DMS114 treated with DMSO at 0.1 percent for 48 hours (cell line): ENCODE results near the gene KDM3A.
A peak's percentile ranks its signal among the peaks of the same experiment; 100 is the strongest.

Source experiments
- DNase-seq: peaks from one replicate; lab custom pipeline; 2025; ENCODE audit not compliant: unreplicated experiment; lab: John Stamatoyannopoulos, UW

Gene KDM3A

GRCh38 chr2:86440631-86441391, at the start of gene KDM3A:
KDM3A (plus strand) TSS chr2:86441371; CDS start chr2:86442048, 677 bp downstream.
- peak; percentile 98 for DNase-seq

DNA sequence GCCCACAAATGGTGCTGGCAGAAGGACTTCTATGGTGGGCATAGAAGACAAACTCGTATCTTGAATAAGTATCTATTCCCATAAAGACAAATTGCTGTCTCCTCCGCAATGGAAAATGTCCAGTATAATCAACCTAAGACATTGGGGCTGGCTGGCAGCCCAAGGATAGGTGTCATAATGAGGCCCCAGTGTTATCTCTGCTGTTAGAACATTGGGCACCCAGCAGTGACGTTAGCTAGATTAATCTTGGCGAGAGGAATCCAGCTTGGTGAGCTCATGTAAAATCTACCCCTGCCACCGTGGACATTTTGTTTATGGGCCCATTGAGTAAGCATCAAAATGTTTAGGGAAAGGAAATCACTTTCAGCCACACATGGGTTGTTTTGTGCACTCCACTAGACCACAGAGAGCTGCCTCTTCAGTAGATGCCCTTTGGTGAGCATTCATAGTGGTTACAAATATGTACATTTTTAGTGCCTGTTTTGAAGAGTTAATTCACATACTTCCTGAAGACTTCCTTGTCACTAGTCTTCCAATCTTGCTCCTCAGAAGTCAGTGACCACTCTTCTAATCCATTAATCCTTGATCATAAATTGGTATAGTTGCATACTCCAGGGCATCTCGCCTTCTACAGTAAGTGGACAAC, 48.2 kb upstream of the KDM3A start:
- DNase-seq, result no peak

DNA sequence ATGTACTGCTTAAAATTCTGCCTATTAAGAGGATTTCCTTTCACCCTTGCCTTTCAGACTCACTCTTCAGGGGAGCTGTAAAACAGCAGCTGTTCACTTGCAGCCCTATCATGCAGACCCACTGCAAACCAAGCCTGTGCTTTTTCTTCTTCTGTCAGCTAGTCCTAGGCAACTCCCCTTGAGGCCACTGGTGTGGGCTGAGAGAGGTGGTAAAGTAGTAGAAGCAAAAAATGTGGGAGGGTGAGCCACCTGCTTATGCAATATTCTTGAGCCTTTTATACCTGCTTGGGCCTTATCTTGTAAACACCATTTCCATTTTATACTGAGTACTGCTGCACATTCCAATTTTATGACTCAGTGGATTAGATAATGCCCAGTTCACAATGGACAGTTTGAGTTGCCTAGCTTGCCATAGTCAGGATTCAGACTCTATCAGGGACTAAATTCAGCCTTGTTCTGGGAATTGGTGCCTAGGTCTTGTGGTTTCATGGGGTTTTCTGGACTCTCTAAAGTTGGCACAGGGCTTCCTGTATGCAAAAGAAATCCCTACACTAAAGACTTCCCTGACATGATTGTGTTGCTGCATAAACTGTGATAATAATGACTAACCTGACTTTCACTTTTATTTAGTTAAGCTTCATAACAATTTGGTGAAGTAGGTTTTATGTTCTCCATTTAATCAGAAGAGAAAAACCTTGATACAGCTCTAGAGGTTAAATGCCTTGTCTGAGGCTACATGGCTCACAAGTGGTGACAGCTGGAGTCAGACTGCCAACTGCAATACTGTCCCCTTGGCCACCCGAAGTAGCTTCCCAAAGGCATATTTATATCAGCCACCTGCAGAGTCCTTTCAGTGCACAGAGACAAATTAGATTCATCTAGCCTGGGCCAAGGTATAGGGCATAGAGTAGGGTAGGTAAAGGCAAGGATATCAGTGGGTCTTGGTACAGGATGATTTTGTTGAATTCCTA, 47.4 kb upstream of the KDM3A start:
- DNase-seq, result no peak

GRCh38 chr2:86396291-86396785, 44.8 kb upstream of the KDM3A start:
- DNase-seq, result peak; percentile 49

DNA sequence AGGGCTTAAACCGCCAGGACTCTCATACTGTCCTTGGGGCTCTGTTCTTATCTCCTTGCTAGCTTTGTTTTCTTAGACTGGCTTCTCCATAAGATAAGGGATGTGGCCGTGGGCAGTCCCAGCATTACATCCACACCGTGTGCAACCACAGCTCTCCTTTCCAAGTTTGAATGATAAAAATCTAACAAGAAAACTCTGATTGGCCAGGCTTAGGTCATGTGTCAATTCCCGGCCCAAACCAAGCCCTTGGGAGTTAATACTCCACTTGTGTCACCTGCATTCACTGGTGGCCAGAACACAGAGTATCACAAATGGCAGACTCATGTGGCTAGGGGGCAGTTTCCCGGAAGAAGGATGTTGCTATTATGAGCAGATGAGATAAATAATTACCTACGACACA, 43.2 kb upstream of the KDM3A start:
- DNase-seq, result no peak

DNA sequence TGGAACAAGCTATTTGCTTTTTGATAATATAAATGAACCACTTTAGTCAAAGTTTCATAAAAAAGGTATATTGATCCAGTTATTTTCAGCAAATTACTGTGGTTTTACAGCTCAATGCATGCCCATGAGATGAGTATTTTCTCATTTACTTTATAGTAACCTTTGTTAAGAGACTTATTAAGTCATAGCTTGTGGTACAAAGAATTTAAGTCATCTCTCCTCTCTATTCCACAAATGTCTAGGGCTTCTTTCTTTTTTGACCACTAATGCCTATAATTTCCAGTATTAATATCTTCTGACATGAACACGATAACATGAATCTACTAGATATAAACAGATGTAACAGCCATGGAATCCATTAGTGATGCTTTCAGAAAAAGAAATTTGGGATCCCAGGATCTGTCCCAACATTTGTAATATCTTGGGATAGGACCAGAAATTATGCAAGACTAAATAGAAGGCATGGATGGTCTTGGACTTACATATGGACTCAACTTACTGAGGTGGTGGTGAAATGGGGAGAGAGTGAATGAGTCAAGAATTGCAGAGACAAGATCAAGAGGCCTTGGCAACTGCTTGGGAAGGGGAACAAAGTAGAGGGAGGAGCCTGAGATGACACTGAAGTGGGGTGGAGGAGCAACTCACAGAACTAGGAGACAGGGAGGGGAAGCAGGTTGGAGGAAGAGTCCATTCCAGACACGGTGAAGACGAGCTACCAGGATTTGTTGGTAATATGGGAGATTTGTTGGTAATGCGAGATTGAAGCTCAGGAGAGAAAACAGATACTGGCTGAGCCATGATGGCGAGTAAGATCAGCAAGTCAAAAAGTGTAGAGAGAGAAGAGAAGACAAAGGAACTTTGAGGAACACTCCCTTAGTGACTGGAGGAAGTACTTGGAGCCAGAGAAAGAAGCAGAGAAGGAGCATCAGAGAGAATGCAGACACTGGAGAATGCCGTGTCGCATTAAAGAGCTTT, 42.4 kb upstream of the KDM3A start:
- no peak for DNase-seq

DNA sequence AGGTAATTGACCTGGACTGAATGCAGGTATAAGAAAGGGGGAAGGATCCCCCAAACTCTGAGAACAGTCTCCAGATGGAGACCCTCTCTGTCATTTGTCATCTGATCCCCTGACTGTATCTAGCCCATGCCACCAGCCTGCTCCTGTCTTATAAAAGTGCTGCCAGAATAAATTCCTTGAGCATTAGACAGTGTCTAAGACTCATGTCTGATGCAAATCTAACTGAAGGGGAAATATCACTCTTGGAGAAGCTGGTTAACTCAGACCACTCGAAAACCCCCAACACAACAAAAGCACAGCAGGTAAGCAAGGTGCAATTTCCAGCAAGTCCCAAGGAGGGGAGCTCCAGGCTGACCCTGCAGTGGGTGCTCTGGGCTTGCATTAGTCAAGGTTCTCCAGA, 40.9 kb upstream of the KDM3A start:
- DNase-seq, result no peak

DNA sequence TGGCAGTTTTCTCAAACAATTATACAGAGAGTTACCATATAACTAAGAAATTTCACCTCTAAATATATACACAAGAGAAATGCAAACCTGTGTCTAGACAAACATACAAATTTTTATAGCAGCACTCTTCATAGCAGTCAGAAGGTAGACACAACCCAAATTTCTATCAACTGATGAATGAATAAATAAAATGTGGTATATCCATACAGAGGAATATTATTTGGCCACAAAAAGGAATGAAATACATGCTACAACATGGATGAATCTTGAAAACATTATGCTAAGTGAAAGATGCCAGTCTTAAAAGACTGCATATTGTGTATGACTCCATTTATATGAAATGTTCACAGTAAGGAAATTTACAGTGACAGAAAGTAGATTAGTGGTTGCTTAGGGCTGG, 30.6 kb upstream of the KDM3A start:
- DNase-seq, result no peak

GRCh38 chr2:86411396-86411795, 29.8 kb upstream of the KDM3A start:
- no peak for DNase-seq

- DNase-seq, result no peak
Measured at GRCh38 chr2:86412007-86412406, 29.2 kb upstream of the KDM3A start.

DNA sequence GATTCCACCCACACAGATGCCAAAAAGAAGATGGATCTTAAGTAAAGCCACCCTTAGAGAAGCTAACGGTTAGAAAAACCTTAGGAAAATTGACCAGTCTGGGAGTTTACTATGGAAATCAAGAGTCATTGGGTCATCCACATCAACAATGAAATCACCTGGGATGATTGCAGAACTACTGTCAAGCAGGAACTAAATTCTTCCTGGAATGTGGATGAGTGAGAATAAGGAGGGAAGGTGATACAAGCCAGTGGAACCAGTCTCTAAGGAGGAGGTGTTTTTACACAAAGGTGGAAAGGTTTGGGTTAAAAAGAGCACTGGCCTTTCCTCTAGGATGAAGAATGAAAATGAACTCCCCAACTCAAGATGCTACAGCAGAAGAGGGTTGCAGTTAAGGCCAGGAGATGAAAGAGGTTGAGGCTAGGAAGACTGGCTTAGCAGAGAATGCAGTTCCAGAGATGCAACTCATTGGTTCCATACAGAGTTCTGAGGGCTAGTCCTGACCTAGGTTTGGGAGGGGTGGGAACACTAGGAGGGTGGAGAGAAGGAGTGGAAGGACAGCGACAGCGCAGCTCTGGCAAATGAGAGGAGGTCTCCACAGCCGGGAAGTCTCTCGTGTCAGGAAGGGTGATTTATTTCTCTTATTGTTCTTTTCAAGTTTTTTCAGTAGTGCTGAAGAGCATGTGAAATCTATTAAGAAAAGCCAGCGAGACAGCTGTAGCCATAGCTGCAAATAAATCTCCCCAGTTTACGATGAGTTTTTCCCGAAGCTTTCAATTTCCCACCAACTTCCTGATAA, 27.7 kb upstream of the KDM3A start:
- no peak for DNase-seq

DNA sequence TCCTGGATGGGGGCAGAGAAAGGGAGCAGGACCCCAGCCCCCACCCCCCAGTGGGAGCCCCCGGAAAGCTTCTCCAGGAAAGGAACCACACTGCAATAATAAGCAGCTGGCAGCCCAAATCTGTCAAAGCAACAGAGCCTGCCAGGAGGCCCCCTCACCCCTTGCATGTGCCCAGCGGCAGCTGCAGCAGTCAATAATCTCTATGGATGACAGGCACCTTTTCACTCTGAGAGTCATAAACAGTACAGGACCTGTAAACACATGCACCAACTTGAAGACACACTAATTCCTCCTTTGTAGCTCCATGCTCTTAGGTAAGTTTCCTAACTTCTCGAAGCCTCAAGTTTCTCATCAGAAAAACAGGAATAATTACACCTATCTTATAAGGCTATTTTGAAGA, 26.2 kb upstream of the KDM3A start:
- DNase-seq, result no peak

DNA sequence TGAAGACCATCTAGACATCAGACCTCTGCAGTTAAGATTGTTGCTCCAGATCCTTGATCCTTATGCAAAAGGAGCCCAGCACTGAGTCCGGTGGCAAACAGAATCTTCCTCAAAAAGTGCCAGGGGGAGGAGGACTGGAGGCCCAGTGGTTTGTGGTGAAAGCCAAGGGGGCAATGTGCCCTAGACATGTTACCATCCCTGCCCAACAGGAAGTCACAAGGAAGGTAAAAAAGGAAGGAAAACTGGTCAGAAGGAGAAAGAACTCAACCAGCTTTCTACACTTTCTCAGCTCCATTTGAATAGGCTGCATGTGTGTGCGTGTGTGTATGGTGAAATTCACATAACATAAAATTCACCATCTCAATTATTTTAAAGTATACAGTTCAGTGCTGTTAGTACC, 25.0 kb upstream of the KDM3A start:
- DNase-seq, result no peak

DNA sequence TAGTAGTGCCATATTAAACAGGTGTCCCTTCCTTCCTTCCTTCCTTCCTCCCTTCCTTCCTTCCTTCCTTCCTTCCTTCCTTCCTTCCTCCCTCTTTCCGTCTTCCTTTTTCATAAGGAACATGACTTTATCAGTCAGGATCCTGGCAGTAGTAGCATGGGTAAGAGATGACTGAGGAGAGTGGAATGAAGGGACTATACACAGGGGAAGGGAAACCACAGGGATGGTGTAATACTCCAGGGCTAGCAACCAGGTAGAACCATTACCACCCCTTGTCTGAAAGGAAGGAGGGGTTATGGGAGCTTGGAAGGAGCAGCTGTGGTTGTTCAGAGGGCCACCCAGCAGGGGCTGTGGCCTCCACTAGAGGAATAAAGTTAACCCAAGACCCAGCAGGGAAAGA, 23.2 kb upstream of the KDM3A start:
- DNase-seq, result no peak

DNA sequence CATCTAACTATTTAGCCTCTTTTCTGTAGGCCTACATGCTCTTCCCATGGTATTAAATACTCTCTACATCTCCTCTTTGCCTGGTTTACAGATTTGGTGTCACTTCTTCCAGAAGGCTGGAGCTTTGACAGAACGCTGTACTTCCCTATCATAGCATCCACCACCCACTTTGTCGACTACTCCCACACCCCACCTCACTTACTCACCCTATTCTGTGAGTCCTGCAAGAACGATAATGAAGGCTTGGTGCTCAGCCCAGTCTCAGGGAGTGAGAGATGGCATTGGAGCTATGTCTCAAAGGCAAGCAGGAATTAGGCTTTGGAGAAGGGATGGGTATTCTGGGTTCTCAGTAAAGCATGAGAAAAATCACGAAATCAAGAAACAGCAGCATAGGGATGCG, 20.3 kb upstream of the KDM3A start:
- DNase-seq, result no peak

DNA sequence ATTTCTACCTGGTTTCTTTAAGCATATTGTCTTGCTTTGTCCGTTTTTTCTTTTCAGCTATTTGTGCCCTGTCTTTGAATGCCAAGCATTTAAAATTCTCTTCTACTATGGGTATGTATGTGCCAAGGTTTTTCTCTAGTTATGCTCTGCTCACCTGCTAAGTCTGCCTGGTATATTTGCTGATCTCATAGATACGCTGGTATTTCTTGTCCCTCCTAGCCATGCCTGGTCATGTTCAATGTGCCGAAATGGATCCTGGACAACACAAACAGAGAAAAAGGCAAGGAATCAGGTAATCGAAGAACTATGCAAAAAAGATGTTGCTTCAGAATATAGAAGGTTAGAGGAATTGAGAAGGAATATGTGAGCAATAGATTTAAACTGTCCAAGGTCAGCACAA, 14.9 kb upstream of the KDM3A start:
- DNase-seq, result no peak

DNA sequence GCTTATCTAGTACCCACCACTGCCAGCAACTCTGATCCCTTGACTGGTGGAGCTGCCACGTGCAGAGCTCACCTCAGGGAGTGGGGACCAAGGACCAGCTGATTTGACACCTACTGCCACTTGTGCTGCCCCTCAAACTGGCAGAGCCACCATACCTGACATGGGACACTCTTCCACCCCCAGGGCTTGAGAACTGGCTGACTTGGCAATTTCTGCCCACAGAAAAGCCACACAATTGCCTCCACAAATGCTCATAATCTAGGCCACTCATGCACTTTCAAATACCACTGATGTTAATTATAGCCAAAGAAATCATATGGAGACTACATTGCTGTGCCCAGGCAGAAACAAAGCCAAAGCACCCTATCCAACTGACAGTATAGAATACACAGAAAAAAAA, 11.8 kb upstream of the KDM3A start:
- DNase-seq, result no peak

DNA sequence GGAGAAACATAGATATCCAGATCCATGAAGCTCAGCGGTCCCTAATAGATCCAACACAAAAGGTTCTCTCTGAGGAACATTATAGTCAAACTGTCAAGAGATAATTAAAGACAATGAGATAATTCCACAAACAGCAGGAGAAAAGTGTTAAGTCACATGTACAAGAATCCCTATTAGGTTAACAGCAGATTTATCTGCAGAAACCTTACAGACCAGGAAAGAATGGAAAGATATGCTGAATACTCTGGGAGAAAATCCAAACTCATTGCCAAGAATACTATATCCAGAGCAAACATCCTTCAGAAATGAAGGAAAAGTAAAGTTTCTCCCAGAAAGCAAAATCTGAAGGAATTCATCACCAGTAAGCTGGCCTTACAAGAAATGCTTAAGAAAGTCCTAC, 10.8 kb upstream of the KDM3A start:
- no peak for DNase-seq

DNA sequence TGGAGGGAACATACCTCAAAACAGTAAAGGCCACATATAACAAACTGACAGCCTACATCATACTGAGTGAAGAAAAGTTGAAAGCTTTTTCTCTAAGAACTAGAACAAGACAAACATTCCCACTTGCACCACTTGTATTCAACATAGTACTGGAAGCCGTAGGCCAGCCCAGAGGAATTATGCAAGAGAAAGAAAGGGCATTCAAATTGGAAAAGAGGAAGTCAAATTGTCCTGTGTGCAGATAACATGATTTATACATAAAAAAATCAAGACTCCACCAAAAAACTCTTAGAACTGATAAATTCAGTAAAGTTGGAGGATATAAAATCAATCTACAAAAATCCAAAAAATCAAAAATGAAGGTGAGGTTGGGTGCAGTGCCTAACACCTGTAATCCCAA, 8.0 kb upstream of the KDM3A start:
- no peak for DNase-seq

DNA sequence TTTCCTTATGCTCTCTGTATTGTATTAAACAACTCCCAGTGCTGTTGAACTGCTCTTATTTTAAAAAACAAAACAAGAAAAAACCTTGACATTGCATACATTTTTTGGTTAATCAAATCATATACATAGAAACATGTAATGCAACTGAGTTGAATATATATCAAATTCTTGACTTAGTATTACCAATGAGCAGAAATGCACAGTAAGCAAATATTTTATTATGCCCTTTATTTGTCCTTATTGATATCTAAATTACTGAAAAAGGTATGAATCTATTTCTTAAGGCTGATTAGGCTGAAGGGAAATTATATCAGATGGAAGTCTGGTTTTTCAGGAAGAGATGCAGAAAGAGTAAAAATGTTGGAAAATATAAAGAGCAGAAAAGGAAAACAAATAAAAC, 6.9 kb upstream of the KDM3A start:
- no peak for DNase-seq
